ENCODE measurements around the gene KIF2C.
"Not testable (repeated sequence)": the region's sequence is repeated elsewhere in the genome, so short reads cannot be mapped to it uniquely, and the experiment has no call there.

The KIF2C gene

DNA sequence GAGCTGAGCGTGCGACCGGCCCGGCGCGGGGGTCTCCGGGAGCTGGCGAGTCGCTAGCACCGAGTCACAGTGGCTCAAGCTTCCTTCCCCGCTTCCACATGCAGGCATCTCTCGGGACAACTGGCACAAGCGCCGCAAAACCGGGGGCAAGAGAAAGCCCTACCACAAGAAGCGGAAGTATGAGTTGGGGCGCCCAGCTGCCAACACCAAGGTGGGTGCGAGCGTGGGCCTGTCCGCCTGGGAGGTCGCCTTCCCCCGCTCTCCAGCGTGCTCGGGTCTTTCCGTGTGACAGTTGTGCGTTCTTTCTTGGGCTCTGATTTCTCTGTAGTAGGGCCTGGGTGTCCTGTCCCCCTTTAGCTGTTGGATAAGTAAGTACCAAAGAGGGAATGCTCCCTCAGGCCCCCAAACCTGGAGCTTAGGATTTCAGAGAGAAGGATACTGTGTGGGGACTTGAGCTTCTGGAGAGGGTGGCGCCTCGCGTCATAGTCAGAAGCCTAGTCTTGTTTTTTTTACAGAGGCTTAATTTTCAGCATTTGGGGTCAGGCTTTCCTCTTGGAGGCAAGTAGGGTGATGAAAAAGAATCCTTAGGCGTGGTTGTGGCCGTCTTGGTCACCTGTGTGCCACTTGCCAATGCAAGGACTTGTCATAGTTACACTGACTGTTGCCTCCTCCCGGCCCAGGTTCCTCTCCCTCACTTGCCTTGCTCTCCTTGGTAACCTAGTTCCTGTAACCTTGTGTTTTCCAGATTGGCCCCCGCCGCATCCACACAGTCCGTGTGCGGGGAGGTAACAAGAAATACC, 36.5 kb downstream of the KIF2C start:
- peak in 1 of 2 donors; percentile 48 for DNase-seq (ENCODE audit: low read depth in 2 of 2)

DNA sequence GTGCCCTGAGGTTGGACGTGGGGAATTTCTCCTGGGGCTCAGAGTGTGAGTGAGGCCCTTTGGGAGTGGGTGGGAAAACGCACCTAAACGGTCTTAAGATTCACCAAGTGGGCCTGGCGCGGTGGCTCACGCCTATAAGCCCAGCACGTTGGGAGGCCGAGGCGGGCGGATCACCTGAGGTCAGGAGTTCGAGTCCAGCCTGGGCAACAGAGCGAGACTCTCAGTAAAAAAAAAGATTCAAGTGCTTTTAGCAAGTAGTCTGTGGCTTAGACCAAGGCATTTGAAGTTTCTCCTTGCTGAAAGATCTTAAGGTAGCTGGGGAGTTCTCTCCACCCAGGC, 37.1 kb downstream of the KIF2C start:
- no peak for DNase-seq (ENCODE audit: low read depth in 2 of 2)

DNA sequence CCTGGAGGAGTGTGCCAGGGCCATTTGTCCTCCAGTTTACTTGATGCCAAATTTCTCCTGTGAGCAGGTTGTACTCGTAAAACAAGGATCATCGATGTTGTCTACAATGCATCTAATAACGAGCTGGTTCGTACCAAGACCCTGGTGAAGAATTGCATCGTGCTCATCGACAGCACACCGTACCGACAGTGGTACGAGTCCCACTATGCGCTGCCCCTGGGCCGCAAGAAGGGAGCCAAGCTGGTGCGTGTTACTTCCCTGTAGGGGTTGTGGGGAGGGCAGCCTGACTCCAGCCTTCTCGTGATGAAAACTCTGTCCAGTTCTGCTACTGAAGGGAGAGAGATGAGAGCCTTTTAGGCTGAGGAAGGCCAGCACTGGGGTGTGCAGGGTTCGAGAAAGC, 37.9 kb downstream of the KIF2C start:
- DNase-seq (ENCODE audit: low read depth in 2 of 2), result no peak

DNA sequence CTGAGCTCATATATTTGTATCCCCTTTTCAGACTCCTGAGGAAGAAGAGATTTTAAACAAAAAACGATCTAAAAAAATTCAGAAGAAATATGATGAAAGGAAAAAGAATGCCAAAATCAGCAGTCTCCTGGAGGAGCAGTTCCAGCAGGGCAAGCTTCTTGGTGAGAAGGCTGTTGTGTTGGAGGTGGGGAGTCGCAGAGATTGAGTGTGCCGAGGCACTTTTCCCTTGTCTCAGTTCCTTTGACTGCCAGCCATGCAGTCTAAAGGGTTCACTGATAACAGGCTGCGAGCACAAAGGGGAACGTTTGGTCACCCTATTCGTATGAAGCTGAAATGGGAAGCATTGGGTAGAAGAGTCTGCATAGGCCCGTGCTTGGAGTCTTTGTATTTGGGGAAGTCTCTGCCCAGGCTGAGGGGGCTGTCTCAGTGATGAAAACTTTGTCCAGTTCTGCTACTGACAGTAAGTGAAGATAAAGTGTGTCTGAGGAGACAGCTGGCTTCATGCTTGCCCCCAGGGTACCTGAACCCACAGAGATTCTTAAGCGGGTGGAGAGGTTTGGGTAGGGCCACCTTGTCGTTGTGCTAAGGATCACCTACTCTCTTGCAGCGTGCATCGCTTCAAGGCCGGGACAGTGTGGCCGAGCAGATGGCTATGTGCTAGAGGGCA, 38.5 kb downstream of the KIF2C start:
- DNase-seq (ENCODE audit: low read depth in 2 of 2), result no peak

DNA sequence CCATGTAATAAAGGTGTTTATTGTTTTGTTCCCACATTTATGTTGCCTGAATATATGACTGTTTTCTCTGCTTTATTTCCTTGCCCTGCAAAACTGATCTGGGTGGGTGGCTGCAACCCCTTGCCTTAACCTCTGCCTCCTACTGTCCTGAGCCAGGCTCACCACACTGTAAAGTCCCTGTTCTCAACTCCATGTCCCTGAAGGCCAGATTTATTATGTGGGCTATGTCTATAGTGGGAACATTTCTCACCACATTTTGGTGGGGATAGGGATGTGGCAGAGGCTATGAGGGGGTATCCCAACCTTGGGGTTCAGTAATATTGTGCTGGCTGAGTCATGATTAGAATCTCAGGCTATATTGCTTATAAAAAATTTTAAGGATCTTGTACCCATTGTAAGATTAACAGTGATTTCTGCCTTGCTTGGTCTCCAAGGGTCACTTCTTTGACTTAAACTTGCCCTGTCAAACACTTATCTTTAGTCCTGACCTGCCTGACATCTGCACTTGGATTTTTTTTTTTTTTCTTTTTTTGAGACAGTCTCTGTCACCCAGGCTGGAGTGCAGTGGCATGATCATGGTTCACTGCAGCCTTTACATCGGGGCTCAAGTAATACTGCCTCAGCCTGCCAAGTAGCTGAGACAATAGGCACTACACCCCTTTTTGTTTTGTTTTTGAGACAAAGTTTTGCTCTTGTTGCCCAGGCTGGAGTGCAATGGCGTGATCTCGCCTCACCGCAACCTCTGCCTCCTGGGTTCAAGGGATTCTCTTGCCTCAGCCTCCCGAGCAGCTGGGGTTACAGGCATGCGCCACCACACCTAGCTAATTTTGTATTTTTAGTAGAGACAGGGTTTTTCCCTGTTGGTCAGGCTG, 39.3 kb downstream of the KIF2C start:
- no peak for DNase-seq (ENCODE audit: low read depth in 2 of 2)

DNA sequence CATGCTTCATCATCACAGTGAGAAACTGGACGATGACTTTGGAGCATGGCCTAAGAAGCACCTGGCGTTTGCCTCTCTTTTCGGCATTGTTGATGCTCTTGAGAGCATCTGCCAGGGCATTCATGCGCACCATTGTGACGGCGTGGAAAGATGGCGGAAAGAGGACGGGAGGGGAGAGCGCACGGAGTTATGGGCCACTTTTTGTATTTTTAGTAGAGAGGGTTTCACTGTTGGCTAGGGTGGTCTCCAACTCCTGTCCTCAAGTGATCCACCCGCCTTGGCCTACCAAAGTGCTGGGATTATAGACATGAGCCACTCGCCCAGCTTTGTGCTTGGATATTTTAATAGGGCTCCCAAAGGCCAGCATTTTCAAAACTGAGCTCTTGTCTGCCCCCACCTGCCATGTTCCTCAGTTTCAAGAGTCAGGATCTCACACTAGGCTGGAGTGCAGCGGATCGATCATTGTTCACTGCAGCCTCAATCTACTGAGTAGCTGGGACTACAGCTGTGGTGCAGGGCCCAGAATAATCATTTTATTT, 41.0 kb downstream of the KIF2C start:
- no peak for DNase-seq (ENCODE audit: low read depth in 2 of 2)

DNA sequence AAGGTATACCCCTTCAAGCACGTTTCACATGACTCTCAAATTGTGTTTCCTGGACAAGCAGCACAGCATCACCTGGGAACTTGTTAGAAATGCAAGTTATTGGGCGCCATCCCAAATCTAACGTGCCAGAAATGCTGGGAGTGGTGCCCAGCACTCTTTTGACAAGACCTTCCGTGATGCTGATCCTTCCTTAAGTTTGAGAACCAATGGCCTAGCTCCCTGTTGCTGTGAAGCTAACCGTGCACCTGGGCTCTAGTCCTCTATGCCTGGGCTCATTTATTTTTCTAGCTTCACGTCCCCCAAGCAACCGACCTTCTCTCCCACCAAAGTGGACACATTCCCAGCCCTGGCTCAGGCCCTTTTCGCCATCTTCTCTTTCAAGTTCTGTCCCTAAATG, 44.1 kb downstream of the KIF2C start:
- no peak for DNase-seq (ENCODE audit: low read depth in 2 of 2)

DNA sequence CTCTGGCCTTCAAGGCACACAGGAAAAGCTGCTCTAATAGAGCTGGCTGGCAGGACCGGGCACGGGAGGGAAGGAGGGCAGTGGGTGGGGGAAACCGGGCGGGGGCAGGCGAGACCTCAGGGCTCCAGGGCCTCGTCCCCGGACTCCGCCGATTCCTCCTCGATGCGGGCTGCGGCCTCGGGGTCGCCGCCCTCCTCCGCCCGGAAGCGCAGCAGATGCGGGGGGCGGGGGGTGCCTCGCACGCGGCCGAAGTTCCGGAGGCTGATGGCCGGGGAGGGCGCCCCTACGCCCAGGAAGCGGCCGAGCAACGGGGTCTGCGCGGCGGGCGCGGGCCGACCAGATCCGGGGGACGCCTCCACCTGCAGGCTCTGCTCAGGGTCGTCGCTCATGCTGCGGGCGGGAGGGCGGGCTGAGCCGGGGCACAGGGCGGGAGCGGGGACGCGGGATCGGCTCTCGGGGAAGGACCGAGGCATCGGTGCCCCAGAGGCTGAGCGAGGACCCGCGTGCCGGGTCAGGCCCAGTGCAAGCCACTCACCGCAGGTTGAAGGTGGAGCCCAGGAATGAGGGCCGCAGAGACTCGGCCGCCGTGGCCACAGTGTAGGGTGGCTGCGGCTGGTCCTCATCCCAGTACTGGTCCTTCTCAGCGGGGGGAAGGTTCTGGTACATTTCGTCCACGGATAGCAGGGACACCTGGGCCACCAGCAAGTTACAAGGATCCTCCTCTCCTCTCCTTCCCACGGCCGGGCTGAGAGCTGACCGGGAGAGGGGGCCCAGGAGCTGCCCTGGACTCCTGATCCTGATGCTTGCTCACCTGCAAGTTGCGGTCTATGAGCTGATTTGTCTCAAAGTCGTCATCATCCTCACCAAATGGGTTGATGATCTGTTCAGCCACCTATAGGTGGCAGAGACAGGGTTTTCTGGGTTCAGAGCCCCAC, 44.7 kb downstream of the KIF2C start:
- no peak for DNase-seq (ENCODE audit: low read depth in 2 of 2)

DNA sequence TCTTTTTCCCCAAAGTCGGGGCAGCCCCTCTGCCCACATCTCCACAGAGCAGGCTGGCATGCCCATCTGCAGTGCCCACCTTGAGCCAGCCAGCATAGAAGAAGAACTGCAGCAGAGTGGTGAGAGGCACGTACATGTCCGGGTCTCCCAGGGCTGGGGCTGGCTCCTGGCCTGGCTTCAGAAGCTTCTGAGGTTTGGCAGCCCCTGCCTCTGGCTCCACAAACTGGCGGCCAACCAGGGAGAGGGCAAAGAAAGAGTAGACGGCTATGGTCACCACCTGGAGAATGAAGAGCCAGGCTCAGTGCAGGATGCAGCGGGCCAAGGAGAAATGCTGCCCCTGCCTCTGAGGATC, 45.4 kb downstream of the KIF2C start:
- no peak for DNase-seq (ENCODE audit: low read depth in 2 of 2)

DNA sequence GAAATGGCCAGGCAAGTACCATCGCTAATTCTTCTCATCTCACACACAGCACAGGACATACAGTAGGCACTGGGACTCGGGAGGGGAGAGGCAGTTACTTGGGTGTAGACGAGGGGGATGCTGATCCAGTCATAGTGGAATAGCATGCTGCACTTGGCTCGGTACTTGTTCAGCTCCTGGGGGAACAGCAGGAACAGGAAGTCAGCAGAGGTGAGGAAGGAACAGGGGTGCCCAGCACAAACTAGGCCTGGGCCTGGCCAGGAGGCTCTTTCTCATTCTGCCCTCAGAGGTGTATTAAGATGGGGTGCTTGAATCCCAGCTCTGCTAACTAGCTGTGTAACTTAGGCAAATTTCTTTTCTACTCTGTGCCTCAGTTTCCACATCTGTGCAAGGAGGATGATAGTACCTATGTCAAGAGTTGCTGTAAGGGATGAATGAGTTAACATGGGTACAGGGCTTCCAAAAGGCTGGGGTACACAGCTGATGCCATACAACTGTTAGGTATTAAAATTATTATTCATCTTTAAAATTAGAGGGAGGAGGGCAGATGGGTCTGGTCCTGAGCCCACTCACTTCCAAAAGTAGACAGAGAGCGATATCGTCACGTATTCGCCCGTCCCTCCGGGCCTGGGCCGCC, 46.0 kb downstream of the KIF2C start:
- DNase-seq (ENCODE audit: low read depth in 2 of 2), result no peak

DNA sequence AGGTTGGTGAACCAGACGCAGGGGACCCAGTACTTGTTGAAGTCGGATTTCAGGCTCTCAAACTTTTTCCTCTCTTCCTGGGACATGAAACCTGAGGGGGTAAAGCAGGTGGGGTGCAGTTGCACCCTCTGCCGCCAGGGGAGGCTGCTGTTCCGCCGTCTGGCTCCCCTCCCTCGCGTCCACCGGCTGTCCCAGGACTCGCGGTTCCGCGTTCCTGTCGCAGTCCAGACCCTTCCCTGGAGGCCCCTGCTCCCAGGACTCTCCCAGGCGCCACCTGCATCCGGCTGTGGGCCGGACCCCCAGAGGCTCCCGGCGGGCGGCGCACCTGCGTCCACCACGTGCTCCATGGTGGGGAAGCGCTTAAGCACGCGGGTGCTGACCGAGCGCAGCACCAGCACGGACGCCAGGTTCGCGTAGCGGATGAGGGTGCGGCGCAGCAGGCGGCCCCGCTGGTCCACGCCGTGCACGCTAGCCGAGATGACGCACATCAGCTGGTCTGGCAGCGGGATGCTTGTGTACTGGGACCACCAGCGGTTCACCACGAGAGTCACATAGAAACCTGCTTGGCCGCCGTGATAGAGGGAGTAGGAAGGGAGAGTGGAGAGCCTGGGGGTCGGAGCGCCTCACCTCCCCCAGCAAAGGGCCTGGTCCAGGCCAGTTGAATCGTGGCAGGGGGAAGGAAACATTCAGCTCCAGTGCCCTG, 46.7 kb downstream of the KIF2C start:
- peak; percentile 59 to 61 for DNase-seq (ENCODE audit: low read depth in 2 of 2)

DNA sequence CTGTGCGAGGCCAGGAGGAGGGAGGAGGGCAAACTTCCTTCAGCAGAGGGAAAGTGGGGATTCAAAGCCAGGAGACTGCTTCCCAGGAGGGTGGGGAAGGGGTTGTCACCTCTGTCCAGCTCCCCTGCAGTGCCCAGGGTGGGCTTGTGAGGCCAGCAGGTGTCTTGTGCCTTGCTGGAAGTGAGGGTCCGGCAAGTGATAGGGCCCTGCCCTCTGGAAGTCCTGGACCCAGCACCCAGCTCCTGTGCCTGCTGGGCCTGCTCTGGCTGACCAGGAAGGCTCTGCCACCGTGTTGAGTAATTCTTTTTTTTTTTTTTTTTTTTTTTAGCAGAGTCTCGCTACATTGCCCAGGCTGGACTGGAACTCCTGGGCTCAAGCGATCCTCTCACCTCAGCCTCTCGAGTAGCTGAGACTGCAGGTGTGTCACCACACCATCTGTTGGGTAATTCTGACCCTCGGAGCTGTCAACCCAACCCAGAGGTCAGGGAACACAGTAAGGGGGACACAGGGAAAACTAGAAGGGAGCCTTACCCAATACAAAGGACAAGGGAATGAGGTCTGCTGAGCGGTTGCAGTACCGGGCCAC, 47.3 kb downstream of the KIF2C start:
- DNase-seq (ENCODE audit: low read depth in 2 of 2), result no peak

DNA sequence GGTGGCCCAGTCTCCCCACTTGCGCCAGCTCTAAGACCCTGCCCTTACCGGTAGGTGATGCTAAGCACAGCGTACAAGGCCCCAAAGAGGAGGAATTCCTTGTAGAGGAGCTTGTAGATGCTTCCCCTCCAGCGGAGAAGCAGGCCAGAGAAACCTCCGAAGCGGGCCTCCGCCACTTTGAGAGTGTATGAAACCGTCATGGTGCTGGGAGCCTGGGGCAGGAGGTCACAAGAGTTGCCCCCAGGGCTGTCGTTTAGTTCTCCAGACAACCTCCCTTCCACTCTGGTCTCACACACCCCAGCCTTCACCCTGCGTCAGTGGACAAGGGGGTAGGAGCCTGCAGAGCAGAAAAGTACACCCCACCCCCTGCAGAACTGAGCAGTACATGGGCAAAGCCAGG, 47.9 kb downstream of the KIF2C start:
- DNase-seq (ENCODE audit: low read depth in 2 of 2), result no peak

DNA sequence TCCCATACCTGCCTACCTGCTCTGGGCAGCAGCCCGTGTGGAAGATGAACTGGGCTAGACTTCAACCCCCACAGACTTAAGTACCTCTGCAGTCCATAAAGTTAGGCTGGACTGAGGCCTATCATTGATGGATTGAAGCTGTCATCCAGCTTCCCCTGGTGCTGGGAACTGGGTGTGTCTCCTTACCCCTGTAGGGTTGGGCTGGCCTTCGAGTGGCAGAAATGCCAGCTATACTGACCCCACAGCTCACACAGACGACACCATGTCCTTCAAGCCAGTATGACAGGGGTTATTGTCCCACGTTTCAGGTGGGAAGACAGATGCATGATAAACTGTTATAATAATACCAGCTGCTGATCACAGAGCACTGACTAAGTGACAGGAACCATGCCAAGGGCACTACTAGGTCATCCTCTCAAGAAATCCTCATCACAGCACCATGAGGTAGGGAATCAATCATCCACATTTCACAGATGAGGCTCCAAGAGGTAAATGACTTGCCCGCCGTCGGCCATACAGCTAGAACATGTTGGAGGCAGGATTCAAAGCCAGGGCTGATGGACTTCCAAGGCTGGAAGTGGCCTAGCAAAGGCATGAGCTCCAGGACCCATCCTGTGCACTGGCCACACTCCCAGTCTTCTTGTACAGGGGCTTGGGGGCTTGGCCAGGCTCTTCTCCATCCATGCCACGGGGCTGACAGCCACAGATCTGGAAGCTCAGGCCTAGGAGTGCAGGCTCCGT, 48.7 kb downstream of the KIF2C start, which contains the start of gene BEST4:
TSS of gene BEST4 (minus strand) at position 51 of the 741 bp plus-strand sequence. CDS start 465 bp downstream, outside the sequence.
- DNase-seq (ENCODE audit: low read depth in 2 of 2), result no peak

DNA sequence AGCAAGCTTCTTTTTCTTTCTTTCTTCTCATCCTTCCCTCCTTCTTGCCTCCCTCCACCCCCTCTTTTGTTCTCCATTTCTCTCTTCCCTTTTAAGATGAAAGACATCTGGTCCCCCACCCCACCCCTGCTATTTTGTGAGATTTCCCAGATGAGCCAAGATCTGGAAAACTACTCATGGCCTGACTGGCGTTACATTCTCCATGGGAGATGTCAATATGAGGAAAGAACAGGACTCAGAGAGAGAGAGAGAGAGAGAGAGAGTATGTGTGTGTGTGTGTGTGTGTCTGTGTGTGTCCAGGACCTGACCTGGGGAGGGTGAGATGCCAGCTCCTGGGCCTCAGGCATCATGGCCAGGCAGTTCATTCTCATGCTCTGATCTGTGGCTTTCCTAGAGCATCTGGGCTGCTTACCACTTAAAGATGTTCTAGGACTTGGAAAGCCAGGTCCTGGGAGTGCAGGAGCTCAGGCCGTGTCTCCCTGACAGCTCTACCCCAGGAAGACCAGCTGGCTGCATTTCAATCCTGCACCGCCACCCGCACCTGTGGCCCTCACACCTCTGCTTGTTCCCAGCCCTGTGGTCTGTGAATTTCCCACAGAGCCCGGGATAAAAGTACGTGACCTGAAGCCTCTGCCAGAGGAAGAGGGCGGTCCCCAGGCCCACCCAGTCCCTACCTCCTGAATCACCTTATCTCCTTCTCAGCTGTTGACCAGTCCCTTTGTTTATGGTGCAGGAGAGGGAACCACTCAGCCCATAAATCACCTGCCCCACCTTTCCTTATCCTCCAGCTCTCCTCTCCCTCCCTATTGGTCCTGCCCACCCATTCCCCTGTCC, 51.5 kb downstream of the KIF2C start:
- DNase-seq (ENCODE audit: low read depth in 2 of 2), result no peak

DNA sequence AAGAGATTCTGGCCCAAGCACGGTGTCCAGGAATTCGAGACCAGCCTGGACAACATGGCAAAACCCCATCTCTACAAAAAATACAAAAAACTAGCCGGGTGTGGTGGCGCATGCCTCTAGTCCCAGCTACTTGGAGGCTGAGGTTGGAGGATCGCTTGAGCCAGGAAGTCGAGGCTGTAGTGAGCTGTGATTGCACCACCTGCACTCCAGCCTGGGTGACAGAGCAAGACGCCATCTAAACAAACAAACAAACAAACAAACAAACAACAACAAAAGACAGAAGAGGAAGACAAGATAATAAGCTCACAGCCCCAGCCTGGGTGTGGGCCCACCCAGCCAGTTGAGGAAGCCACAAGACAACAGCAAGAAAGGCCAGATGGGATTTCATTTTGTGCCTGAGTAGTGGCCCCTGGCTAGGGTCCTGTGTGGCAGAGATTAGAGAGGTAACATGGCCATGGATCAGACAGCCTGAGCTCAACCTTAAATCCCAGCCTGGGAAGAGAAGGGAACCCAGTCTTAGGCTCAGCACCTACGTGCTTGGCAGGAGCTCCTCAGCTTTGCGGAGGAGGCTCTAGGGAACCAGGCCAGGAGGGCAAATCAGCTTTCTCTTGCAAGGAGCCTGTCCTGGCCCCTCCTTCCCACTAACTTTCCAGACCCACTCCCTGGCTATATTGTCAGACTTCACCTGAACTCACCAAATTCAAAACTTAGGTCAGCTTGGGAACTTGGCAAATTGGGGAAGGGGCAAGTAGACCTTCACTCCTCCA, 53.3 kb downstream of the KIF2C start:
- no peak for DNase-seq (ENCODE audit: low read depth in 2 of 2)

DNA sequence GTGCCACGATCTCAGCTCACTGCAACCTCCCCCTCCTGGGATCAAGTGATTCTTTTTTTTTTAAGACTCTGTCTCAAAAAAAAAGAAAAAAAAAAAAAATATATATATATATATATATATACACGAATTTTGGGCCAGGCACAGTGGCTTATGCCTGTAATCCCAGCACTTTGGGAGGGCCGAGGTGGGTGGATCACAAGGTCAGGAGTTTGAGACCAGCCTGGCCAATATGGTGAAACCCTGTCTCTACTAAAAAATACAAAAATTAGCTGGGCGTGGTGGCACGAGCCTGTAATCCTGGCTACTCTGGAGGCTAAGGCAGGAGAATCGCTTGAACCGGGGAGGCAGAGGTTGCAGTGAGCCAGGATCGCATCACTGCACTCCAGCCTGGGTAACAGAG, 58.2 kb downstream of the KIF2C start:
- not testable (repeated sequence) for DNase-seq (ENCODE audit: low read depth in 2 of 2)

Data from activated CD8-positive, alpha-beta memory T cell treated with anti-CD3 and anti-CD28 coated beads for 4 hours (primary cell).